MM.1S (cell line): ENCODE results near the gene ESF1.

Experiments
- DNase-seq: peaks from one replicate; pipeline ENCODE4 v3.0.0-alpha.2; 2015
- H2AFZ ChIP-seq: fragments of 300-600 bp; sonication (generic); 2 replicates; pipeline ENCODE4 v1.6.0; 2016; ENCODE audit warnings: antibody characterized with exemption, low read length
- H3F3A ChIP-seq: fragments of 300-600 bp; sonication (generic); 2 replicates; pipeline ENCODE4 v1.6.1; 2016; ENCODE audit warnings: mild to moderate bottlenecking, antibody characterized with exemption, low read length, moderate library complexity, mixed read lengths; ENCODE audit not compliant: insufficient read depth
- H3K27ac ChIP-seq: fragments of 300-600 bp; sonication (generic); 2 replicates; pipeline ENCODE4 v1.5.1; 2016; ENCODE audit warnings: mild to moderate bottlenecking, low read length
- H3K27me3 ChIP-seq: fragments of 300-600 bp; sonication (generic); replicated peaks from 2 replicates; pipeline ENCODE4 v1.6.0; 2016; ENCODE audit warnings: low read length; ENCODE audit not compliant: insufficient read depth
- H3K36me3 ChIP-seq: fragments of 300-600 bp; sonication (generic); replicated peaks from 2 replicates; pipeline ENCODE4 v1.6.1; 2016; ENCODE audit warnings: mild to moderate bottlenecking, low read length, mixed read lengths; ENCODE audit not compliant: insufficient read depth
- H3K4me1 ChIP-seq: fragments of 300-600 bp; sonication (generic); 2 replicates; pipeline ENCODE4 v1.6.1; 2016; ENCODE audit warnings: low read length, mixed read lengths
- H3K4me2 ChIP-seq: fragments of 300-600 bp; sonication (generic); 2 replicates; pipeline ENCODE4 v1.6.0; 2016; ENCODE audit warnings: low read depth, low read length
- H3K4me3 ChIP-seq: fragments of 300-600 bp; sonication (generic); 2 replicates; pipeline ENCODE4 v1.5.1; 2016; ENCODE audit warnings: low read length, mixed read lengths
- H3K79me2 ChIP-seq: fragments of 300-600 bp; sonication (generic); 2 replicates; pipeline ENCODE4 v1.6.1; 2016; ENCODE audit warnings: mixed run types, low read length, mixed read lengths
- H3K9ac ChIP-seq: fragments of 300-600 bp; sonication (generic); 2 replicates; pipeline ENCODE4 v1.6.1; 2016; ENCODE audit warnings: low read length, mixed read lengths
- H3K9me2 ChIP-seq: fragments of 300-600 bp; sonication (generic); replicated peaks from 2 replicates; pipeline ENCODE4 v1.6.1; 2016; ENCODE audit warnings: mild to moderate bottlenecking, low read length, mixed read lengths; ENCODE audit not compliant: insufficient read depth
- H3K9me3 ChIP-seq: fragments of 300-600 bp; sonication (generic); replicated peaks from 2 replicates; pipeline ENCODE4 v1.6.1; 2016; ENCODE audit warnings: mild to moderate bottlenecking, low read length, mixed read lengths; ENCODE audit not compliant: insufficient read depth
- H4K20me1 ChIP-seq: fragments of 300-600 bp; sonication (generic); 2 replicates; pipeline ENCODE4 v1.6.1; 2016; ENCODE audit warnings: mild to moderate bottlenecking, low read length, moderate library complexity, mixed read lengths; ENCODE audit not compliant: insufficient read depth
- CTCF ChIP-seq: fragments of 300-600 bp; sonication (generic); IDR thresholded peaks from 2 replicates; pipeline ENCODE4 v1.5.1; 2016; ENCODE audit warnings: antibody characterized with exemption, low read length, mixed read lengths
- EZH2 ChIP-seq: fragments of 300-600 bp; sonication (generic); optimal IDR thresholded peaks from 2 replicates; pipeline ENCODE3; 2017; ENCODE audit warnings: low read depth, mild to moderate bottlenecking, antibody characterized with exemption, low read length, mixed read lengths
- EZH2phosphoT487 ChIP-seq: fragments of 300-600 bp; sonication (generic); IDR thresholded peaks from 2 replicates; pipeline ENCODE4 v1.6.1; 2018; ENCODE audit warnings: antibody characterized with exemption, low read length

The ESF1 gene

GRCh38 chr20:13684566-13685222 lies 100.0 kb downstream of the ESF1 start:
- H3K4me3 ChIP-seq: no peak overlapping the region
- no peaks in the 10 kb centered on the region for H3F3A ChIP-seq
- H4K20me1 ChIP-seq: no peaks in the 10 kb centered on the region
- H3K79me2 ChIP-seq: no peaks in the 10 kb centered on the region
- H3K27ac ChIP-seq: no peak overlapping the region
- H3K36me3 ChIP-seq: no peaks in the 10 kb centered on the region
- H3K4me2 ChIP-seq: no peak overlapping the region
- TF ChIP-seq EZH2phosphoT487 (no peak), CTCF (no peak), EZH2 (no peak)
- H3K9me3 ChIP-seq: no peaks in the 10 kb centered on the region
- DNase-seq: no peak
- H3K27me3 ChIP-seq: no peaks in the 10 kb centered on the region
- H3K9ac ChIP-seq: no peak overlapping the region
- H2AFZ ChIP-seq: no peak overlapping the region
- H3K4me1 ChIP-seq: no peaks in the 10 kb centered on the region
- no peaks in the 10 kb centered on the region for H3K9me2 ChIP-seq

GRCh38 chr20:13683833-13684232 lies 100.9 kb downstream of the ESF1 start:
- no peaks in the 10 kb centered on the region for H3K79me2 ChIP-seq

GRCh38 chr20:13681248-13682125 lies 103.2 kb downstream of the ESF1 start:
- TF ChIP-seq CTCF (no peak), EZH2phosphoT487 (no peak), EZH2 (no peak)
- no peaks in the 10 kb centered on the region for H4K20me1 ChIP-seq
- no peak overlapping the region for H3K27ac ChIP-seq
- no peak overlapping the region for H2AFZ ChIP-seq
- H3K9me2 ChIP-seq: no peaks in the 10 kb centered on the region
- DNase-seq: peak; percentile 23
- no peak overlapping the region for H3K9ac ChIP-seq
- H3K27me3 ChIP-seq: no peaks in the 10 kb centered on the region
- no peak overlapping the region for H3K4me2 ChIP-seq
- H3K4me1 ChIP-seq: no peaks in the 10 kb centered on the region
- no peak overlapping the region for H3K4me3 ChIP-seq
- no peaks in the 10 kb centered on the region for H3K36me3 ChIP-seq
- no peaks in the 10 kb centered on the region for H3K79me2 ChIP-seq
- no peaks in the 10 kb centered on the region for H3F3A ChIP-seq
- no peaks in the 10 kb centered on the region for H3K9me3 ChIP-seq

More at GRCh38 chr20:13683833-13684232, 100.9 kb downstream of the ESF1 start:
- Histone ChIP-seq H3K4me3 (no peak overlapping the region), H3K27me3 (no peaks in the 10 kb centered on the region), H4K20me1 (no peaks in the 10 kb centered on the region), H3K9me3 (no peaks in the 10 kb centered on the region), H3K9ac (no peak overlapping the region), H3K27ac (no peak overlapping the region), H3K36me3 (no peaks in the 10 kb centered on the region), H3K9me2 (no peaks in the 10 kb centered on the region), H3K4me1 (no peaks in the 10 kb centered on the region), H3F3A (no peaks in the 10 kb centered on the region), H2AFZ (no peak overlapping the region), H3K4me2 (no peak overlapping the region)
- no peak for DNase-seq
- TF ChIP-seq CTCF (no peak), EZH2 (no peak), EZH2phosphoT487 (no peak)
